ENCODE measurements around the gene ADAMTS2.

Gene ADAMTS2

GRCh38 chr5:179250561-179251225 is 94.6 kb downstream of the ADAMTS2 start:
- DNase-seq: no peak

- DNase-seq: no peak
Observed at GRCh38 chr5:179246227-179246626, 99.0 kb downstream of the ADAMTS2 start.

- DNase-seq: no peak
Observed at GRCh38 chr5:179245031-179245430, 100.2 kb downstream of the ADAMTS2 start.

- DNase-seq: no peak
Observed at GRCh38 chr5:179244044-179244443, 101.2 kb downstream of the ADAMTS2 start.

- DNase-seq: peak in 1 of 5 donors; percentile 13
Observed at GRCh38 chr5:179243333-179243732, 101.9 kb downstream of the ADAMTS2 start.

- no peak for DNase-seq
Observed at GRCh38 chr5:179242676-179243075, 102.6 kb downstream of the ADAMTS2 start.

- DNase-seq: peak in 1 of 5 donors; percentile 0
Observed at GRCh38 chr5:179241764-179242370, 103.4 kb downstream of the ADAMTS2 start.

- DNase-seq: peak in 1 of 5 donors; percentile 2
Observed at GRCh38 chr5:179241175-179241574, 104.1 kb downstream of the ADAMTS2 start.

GRCh38 chr5:179240561-179240960 is 104.7 kb downstream of the ADAMTS2 start:
- DNase-seq: no peak

- no peak for DNase-seq
Observed at GRCh38 chr5:179239256-179240135, 105.8 kb downstream of the ADAMTS2 start.

- DNase-seq: no peak
Observed at GRCh38 chr5:179238628-179238970, 106.7 kb downstream of the ADAMTS2 start.

GRCh38 chr5:179237770-179238627 is 107.3 kb downstream of the ADAMTS2 start:
- no peak for DNase-seq

- DNase-seq: no peak
Observed at GRCh38 chr5:179235416-179236400, 109.6 kb downstream of the ADAMTS2 start.

GRCh38 chr5:179234563-179235135 is 110.6 kb downstream of the ADAMTS2 start:
- no peak for DNase-seq

GRCh38 chr5:179233909-179234562 is 111.2 kb downstream of the ADAMTS2 start:
- DNase-seq: no peak

- no peak for DNase-seq
Observed at GRCh38 chr5:179232091-179232735, 113.0 kb downstream of the ADAMTS2 start.

- no peak for DNase-seq
Observed at GRCh38 chr5:179231309-179231708, 114.0 kb downstream of the ADAMTS2 start.

- DNase-seq: no peak
Observed at GRCh38 chr5:179230061-179230461, 115.2 kb downstream of the ADAMTS2 start.

GRCh38 chr5:179229331-179229831 is 115.9 kb downstream of the ADAMTS2 start:
- DNase-seq: no peak
